HCT116 (cell line): ENCODE data around the gene VIPR2. TPM values are rescaled to one million over a fixed set of nuclear protein-coding genes. Genes with fewer than 3 reads are reported as not detected.

Experiments
- ATAC-seq: fragments of 200-7000 bp; cut with Tn5 transposase; 2 replicates; pipeline ENCODE4 v1.9.1; 2020; ENCODE audit warnings: mild to moderate bottlenecking, moderate library complexity
- BruUV-seq: library from RNA; stranded (reverse); fragments of 400-500 nt; replicated peaks from 2 replicates; lab custom pipeline; 2021; lab: Mats Ljungman, UMichigan
- CTCF ChIA-PET: fragments of 300-600 bp; sonication (Branson Sonifier 250); formaldehyde crosslinking; loops from one replicate; lab custom pipeline; 2021; ENCODE audit warnings: antibody characterized with exemption; lab: Charles Lee
- POLR2A ChIA-PET: fragments of 300-600, 350-600 bp; sonication (Branson Sonifier 250); formaldehyde crosslinking; loops from one replicate; lab custom pipeline; 2021; ENCODE audit warnings: antibody characterized with exemption; lab: Charles Lee
- RAD21 ChIA-PET, 2 experiments: fragments of 300-600 bp; sonication (Branson Sonifier 250); formaldehyde crosslinking; loops; one replicate each; lab custom pipeline; 2023; ENCODE audit warnings: low total read pairs in 2 of 2; ENCODE audit not compliant: uncharacterized antibody in 2 of 2, unreplicated experiment in 2 of 2, low non-redundant PET in 1 of 2; lab: Charles Lee
- DNase-seq: peaks from one replicate; pipeline ENCODE4 v3.0.0-alpha.2; 2010; ENCODE audit warnings: low read depth, low spot score
- H2AFZ ChIP-seq: fragments of 200-600 bp; shearing (Covaris generic), sonication (generic); 2 replicates; pipeline ENCODE4 v1.6.1; 2017; ENCODE audit warnings: low read depth, mixed run types, mixed read lengths, antibody characterized with exemption, low read length; ENCODE audit not compliant: poor library complexity, severe bottlenecking
- H3K27ac ChIP-seq: 2 replicates; pipeline ENCODE4 v1.5.1; 2012; ENCODE audit warnings: low read depth, low read length
- H3K27me3 ChIP-seq: fragments of 200-600 bp; sonication (generic); 2 replicates; pipeline ENCODE4 v1.6.1; 2016; ENCODE audit warnings: mixed run types, low read length, mixed read lengths; ENCODE audit not compliant: insufficient read depth
- H3K36me3 ChIP-seq, 2 experiments: fragments of 200-500 bp in 1 of 2; fragments of 200-600 bp in 1 of 2; sonication (Bioruptor generic) in 1 of 2; sonication (generic) in 1 of 2; 2 replicates each; pipeline versions ENCODE4 v1.5.1 to v1.6.1; 2014 to 2016; ENCODE audit warnings: low read length in 2 of 2, inconsistent platforms in 1 of 2, mixed read lengths in 1 of 2, mixed run types in 1 of 2; ENCODE audit not compliant: insufficient read depth in 2 of 2, control insufficient read depth in 1 of 2
- H3K4me1 ChIP-seq, 2 experiments: fragments of 200-600 bp in 1 of 2; sonication (generic) in 1 of 2; 2 replicates each; pipeline versions ENCODE4 v1.5.1 to v1.6.1; 2012 to 2017; ENCODE audit warnings: low read length in 2 of 2, inconsistent platforms in 1 of 2, mild to moderate bottlenecking in 1 of 2, mixed read lengths in 1 of 2, mixed run types in 1 of 2, moderate library complexity in 1 of 2; ENCODE audit not compliant: insufficient read depth in 2 of 2, control insufficient read depth in 1 of 2
- H3K4me2 ChIP-seq: fragments of 200-600 bp; sonication (generic); 2 replicates; pipeline ENCODE4 v1.6.1; 2017; ENCODE audit warnings: mixed run types, low read length, mixed read lengths
- H3K4me3 ChIP-seq, 2 experiments: fragments of 200-600 bp in 1 of 2; sonication (generic) in 1 of 2; replicated peaks in 1 of 2; 2 replicates each; pipeline ENCODE4 v1.5.1; 2011 to 2016; ENCODE audit warnings: low read length in 2 of 2, control low read depth in 1 of 2, low read depth in 1 of 2, mild to moderate bottlenecking in 1 of 2, mixed read lengths in 1 of 2, mixed run types in 1 of 2
- H3K79me2 ChIP-seq: fragments of 200-600 bp; sonication (generic); 2 replicates; pipeline ENCODE4 v1.6.1; 2017; ENCODE audit warnings: mild to moderate bottlenecking, mixed run types, low read length, moderate library complexity, mixed read lengths; ENCODE audit not compliant: insufficient read depth
- H3K9ac ChIP-seq: fragments of 200-600 bp; sonication (generic); 2 replicates; pipeline ENCODE4 v1.6.1; 2016; ENCODE audit warnings: low read length, mixed read lengths
- H3K9me2 ChIP-seq: fragments of 200-600 bp; sonication (generic), shearing (Covaris generic); 2 replicates; pipeline ENCODE4 v1.6.1; 2017; ENCODE audit warnings: mixed run types, mild to moderate bottlenecking, moderate library complexity; ENCODE audit not compliant: insufficient read depth
- H3K9me3 ChIP-seq, 2 experiments: fragments of 200-500 bp in 1 of 2; fragments of 200-600 bp in 1 of 2; sonication (Bioruptor generic) in 1 of 2; sonication (generic) in 1 of 2; 2 replicates each; pipeline ENCODE4 v1.6.1; 2014 to 2017; ENCODE audit warnings: low read length in 2 of 2, mixed read lengths in 2 of 2, inconsistent platforms in 1 of 2, low read depth in 1 of 2, mild to moderate bottlenecking in 1 of 2, mixed run types in 1 of 2, moderate library complexity in 1 of 2; ENCODE audit not compliant: control insufficient read depth in 1 of 2, insufficient read depth in 1 of 2
- H4K20me1 ChIP-seq: fragments of 200-600 bp; sonication (generic), shearing (Covaris generic); 2 replicates; pipeline ENCODE4 v1.6.1; 2017; ENCODE audit warnings: mixed run types, mild to moderate bottlenecking, moderate library complexity; ENCODE audit not compliant: insufficient read depth
- CBX3 ChIP-seq: IDR thresholded peaks from 2 replicates; pipeline ENCODE4 v1.6.1; 2012; ENCODE audit warnings: low read depth
- CEBPB ChIP-seq: IDR thresholded peaks from 2 replicates; pipeline ENCODE4 v1.6.1; 2012; ENCODE audit warnings: low read depth
- EGR1 ChIP-seq: IDR thresholded peaks from 2 replicates; pipeline ENCODE4 v1.6.1; 2012; ENCODE audit warnings: low read depth
- ELF1 ChIP-seq: IDR thresholded peaks from 2 replicates; pipeline ENCODE4 v1.6.1; 2012; ENCODE audit warnings: low read depth, borderline replicate concordance
- EZH2phosphoT487 ChIP-seq: fragments of 200-600 bp; IDR thresholded peaks from 2 replicates; pipeline ENCODE4 v1.6.1; 2018; ENCODE audit warnings: antibody characterized with exemption, borderline replicate concordance
- FOSL1 ChIP-seq: IDR thresholded peaks from 2 replicates; pipeline ENCODE4 v1.6.1; 2012; ENCODE audit warnings: low read depth
- POLR2A ChIP-seq: IDR thresholded peaks from 2 replicates; pipeline ENCODE4 v1.7.0; 2011; ENCODE audit warnings: borderline replicate concordance; ENCODE audit not compliant: insufficient read depth, insufficient read length; ENCODE audit errors: extremely low read depth
- POLR2AphosphoS5 ChIP-seq: IDR thresholded peaks from 2 replicates; pipeline ENCODE4 v1.6.1; 2011; ENCODE audit warnings: mild to moderate bottlenecking, low read depth, low read length, moderate library complexity
- SIN3A ChIP-seq: IDR thresholded peaks from 2 replicates; pipeline ENCODE4 v1.6.1; 2012; ENCODE audit warnings: low read depth
- SP1 ChIP-seq: IDR thresholded peaks from 2 replicates; pipeline ENCODE4 v1.6.1; 2012; ENCODE audit warnings: low read depth
- TCF7L2 ChIP-seq: IDR thresholded peaks from 2 replicates; pipeline ENCODE4 v1.7.0; 2011; ENCODE audit warnings: borderline replicate concordance, inconsistent platforms; ENCODE audit not compliant: insufficient read depth, insufficient read length; ENCODE audit errors: extremely low read depth
- ZFX ChIP-seq: fragments of 450-650 bp; IDR thresholded peaks from 2 replicates; pipeline ENCODE4 v1.6.1; 2017
- ZNF274 ChIP-seq: fragments of 200-500 bp; sonication (Bioruptor generic); IDR thresholded peaks from 2 replicates; pipeline ENCODE4 v1.6.1; 2014; ENCODE audit warnings: mild to moderate bottlenecking, low read depth, low read length, inconsistent platforms
- intact Hi-C: fragments of 100-400 bp; cut with micrococcal nuclease; formaldehyde crosslinking; loops from 2 replicates; pipeline ENCODE4 v1.10.0; 2022
- total RNA-seq: library from RNA; stranded (reverse); gene quantifications from one replicate; pipeline ENCODE4 v1.2.1, GENCODE V29; 2021; ENCODE audit not compliant: unreplicated experiment
- TF ChIP-seq, protein P1 (sequence below), 3 experiments: fragments of 200-600 bp in 1 of 3; sonication (generic) in 1 of 3; IDR thresholded peaks in 2 of 3; conservative IDR thresholded peaks in 1 of 3; 2 replicates each; pipeline ENCODE4 v1.5.1; 2012 to 2017; ENCODE audit warnings: low read depth in 2 of 3, low read length in 2 of 3, antibody characterized with exemption in 1 of 3, borderline replicate concordance in 1 of 3, control low read depth in 1 of 3, mild to moderate bottlenecking in 1 of 3, mixed read lengths in 1 of 3, mixed run types in 1 of 3, moderate library complexity in 1 of 3; ENCODE audit not compliant: insufficient read depth in 1 of 3
- TF ChIP-seq, protein P2 (sequence below): IDR thresholded peaks from 2 replicates; pipeline ENCODE4 v1.6.1; 2011; ENCODE audit warnings: mild to moderate bottlenecking, low read length, moderate library complexity; ENCODE audit not compliant: insufficient replicate concordance; ENCODE audit errors: extremely low read depth

Gene VIPR2
- total RNA-seq, 1 experiment from 2014 or later, result 0.10 TPM

DNA sequence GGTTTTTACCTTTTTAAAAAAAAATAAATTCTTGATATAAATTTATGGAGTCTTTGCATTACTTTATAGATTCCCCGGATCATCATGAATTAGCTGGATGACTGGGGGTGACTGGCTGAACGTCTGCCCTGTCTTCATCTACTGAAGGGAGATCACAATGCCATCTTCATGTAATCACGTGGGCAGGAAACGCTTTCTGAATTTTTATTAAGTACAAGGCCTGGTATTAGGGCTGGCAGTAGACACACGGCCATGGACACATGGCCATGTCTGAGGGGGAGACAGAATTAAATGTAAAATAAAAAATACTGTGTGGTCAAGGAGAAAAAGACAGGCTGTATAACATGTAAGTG is 111.2 kb downstream of the VIPR2 start:
- intact Hi-C loops, result no loop called here
- no peak overlapping the region for H3K4me3 ChIP-seq
- no TSS peak for BruUV-seq
- no peaks in the 10 kb centered on the region for H4K20me1 ChIP-seq
- DNase-seq (no peak), ATAC-seq (no peak)
- H3K4me2 ChIP-seq, result no peak overlapping the region
- no peaks in the 10 kb centered on the region for H3K27me3 ChIP-seq
- POLR2A ChIA-PET, result no interaction called here
- H3K27ac ChIP-seq, result no peak overlapping the region
- H3K4me1 ChIP-seq, result peaks cover 0 to 17% of the 10 kb centered on the region in 2 experiments; a peak in 1 of 4 replicates
- no peaks in the 10 kb centered on the region for H3K79me2 ChIP-seq
- CTCF ChIA-PET, result no interaction called here
- H2AFZ ChIP-seq, result no peak overlapping the region
- H3K9me3 ChIP-seq, result no peaks in the 10 kb centered on the region
- H3K9ac ChIP-seq, result no peak overlapping the region
- H3K36me3 ChIP-seq, result no peaks in the 10 kb centered on the region; a peak in 1 of 4 replicates
- RAD21 ChIA-PET, result no interaction called here
- TF ChIP-seq FOSL1 (no peak), SP1 (no peak), SIN3A (no peak), EZH2phosphoT487 (no peak), POLR2A (no peak), TCF7L2 (no peak), ZFX (no peak), POLR2AphosphoS5 (no peak), ELF1 (no peak), ZNF274 (no peak), EGR1 (no peak), CEBPB (no peak), CBX3 (no peak)
- TF ChIP-seq, protein P1, sequence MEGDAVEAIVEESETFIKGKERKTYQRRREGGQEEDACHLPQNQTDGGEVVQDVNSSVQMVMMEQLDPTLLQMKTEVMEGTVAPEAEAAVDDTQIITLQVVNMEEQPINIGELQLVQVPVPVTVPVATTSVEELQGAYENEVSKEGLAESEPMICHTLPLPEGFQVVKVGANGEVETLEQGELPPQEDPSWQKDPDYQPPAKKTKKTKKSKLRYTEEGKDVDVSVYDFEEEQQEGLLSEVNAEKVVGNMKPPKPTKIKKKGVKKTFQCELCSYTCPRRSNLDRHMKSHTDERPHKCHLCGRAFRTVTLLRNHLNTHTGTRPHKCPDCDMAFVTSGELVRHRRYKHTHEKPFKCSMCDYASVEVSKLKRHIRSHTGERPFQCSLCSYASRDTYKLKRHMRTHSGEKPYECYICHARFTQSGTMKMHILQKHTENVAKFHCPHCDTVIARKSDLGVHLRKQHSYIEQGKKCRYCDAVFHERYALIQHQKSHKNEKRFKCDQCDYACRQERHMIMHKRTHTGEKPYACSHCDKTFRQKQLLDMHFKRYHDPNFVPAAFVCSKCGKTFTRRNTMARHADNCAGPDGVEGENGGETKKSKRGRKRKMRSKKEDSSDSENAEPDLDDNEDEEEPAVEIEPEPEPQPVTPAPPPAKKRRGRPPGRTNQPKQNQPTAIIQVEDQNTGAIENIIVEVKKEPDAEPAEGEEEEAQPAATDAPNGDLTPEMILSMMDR (IDR thresholded peaks at IDR 0.05 in 2 of 3, conservative IDR thresholded peaks at IDR 0.05 in 1 of 3; ENCODE audit: borderline replicate concordance in 1 of 3, insufficient read depth in 1 of 3, low read depth in 2 of 3, low read length in 2 of 3), result no peak
- TF ChIP-seq, protein P2, sequence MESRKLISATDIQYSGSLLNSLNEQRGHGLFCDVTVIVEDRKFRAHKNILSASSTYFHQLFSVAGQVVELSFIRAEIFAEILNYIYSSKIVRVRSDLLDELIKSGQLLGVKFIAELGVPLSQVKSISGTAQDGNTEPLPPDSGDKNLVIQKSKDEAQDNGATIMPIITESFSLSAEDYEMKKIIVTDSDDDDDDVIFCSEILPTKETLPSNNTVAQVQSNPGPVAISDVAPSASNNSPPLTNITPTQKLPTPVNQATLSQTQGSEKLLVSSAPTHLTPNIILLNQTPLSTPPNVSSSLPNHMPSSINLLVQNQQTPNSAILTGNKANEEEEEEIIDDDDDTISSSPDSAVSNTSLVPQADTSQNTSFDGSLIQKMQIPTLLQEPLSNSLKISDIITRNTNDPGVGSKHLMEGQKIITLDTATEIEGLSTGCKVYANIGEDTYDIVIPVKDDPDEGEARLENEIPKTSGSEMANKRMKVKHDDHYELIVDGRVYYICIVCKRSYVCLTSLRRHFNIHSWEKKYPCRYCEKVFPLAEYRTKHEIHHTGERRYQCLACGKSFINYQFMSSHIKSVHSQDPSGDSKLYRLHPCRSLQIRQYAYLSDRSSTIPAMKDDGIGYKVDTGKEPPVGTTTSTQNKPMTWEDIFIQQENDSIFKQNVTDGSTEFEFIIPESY, result no peak
- H3K9me2 ChIP-seq, result no peaks in the 10 kb centered on the region
